PC-3 (cell line): ENCODE results near the gene LRRC8B. TPM values are rescaled to one million over a fixed set of nuclear protein-coding genes. Genes with fewer than 3 reads are reported as not detected.

ENCODE experiments used
- ATAC-seq: fragments of 200-7000 bp; cut with Tn5 transposase; 2 replicates; pipeline ENCODE4 v1.9.1; 2020; ENCODE audit warnings: mild to moderate bottlenecking, moderate library complexity
- BruUV-seq: library from RNA; stranded (reverse); fragments of 400-500 nt; replicated peaks from 2 replicates; lab custom pipeline; 2021; lab: Mats Ljungman, UMichigan
- CTCF ChIA-PET: fragments of 300-600 bp; sonication (Branson Sonifier 250); formaldehyde crosslinking; loops from one replicate; lab custom pipeline; 2022; ENCODE audit warnings: antibody characterized with exemption; lab: Charles Lee
- POLR2A ChIA-PET: fragments of 300-600 bp; sonication (Branson Sonifier 250); formaldehyde crosslinking; loops from one replicate; lab custom pipeline; 2022; ENCODE audit warnings: antibody characterized with exemption; ENCODE audit not compliant: unreplicated experiment; lab: Charles Lee
- DNase-seq: peaks from one replicate; pipeline ENCODE4 v3.0.0-alpha.2; 2015
- H2AFZ ChIP-seq: fragments of 300-600 bp; sonication (generic); 2 replicates; pipeline ENCODE4 v1.6.0; 2016; ENCODE audit warnings: antibody characterized with exemption, low read length
- H3F3A ChIP-seq: fragments of 300-600 bp; sonication (generic); one replicate; pipeline ENCODE4 v1.6.0; 2017; ENCODE audit warnings: antibody characterized with exemption, low read length, control low read depth, mild to moderate bottlenecking; ENCODE audit not compliant: unreplicated experiment
- H3K27ac ChIP-seq: fragments of 300-600 bp; sonication (generic); 2 replicates; pipeline ENCODE4 v1.5.1; 2016; ENCODE audit warnings: mild to moderate bottlenecking, low read length
- H3K27me3 ChIP-seq: fragments of 300-600 bp; sonication (generic); 2 replicates; pipeline ENCODE4 v1.6.1; 2016; ENCODE audit warnings: low read length, mixed read lengths
- H3K36me3 ChIP-seq: fragments of 300-600 bp; sonication (generic); 2 replicates; pipeline ENCODE4 v1.6.1; 2016; ENCODE audit warnings: low read depth, mixed run types, low read length, mixed read lengths
- H3K4me1 ChIP-seq: fragments of 300-600 bp; sonication (generic); 2 replicates; pipeline ENCODE4 v1.5.1; 2016; ENCODE audit warnings: low read length; ENCODE audit not compliant: insufficient read depth
- H3K4me2 ChIP-seq: fragments of 300-600 bp; sonication (generic); 2 replicates; pipeline ENCODE4 v1.6.0; 2016; ENCODE audit warnings: low read length
- H3K4me3 ChIP-seq: fragments of 300-600 bp; sonication (generic); 2 replicates; pipeline ENCODE4 v1.5.1; 2016; ENCODE audit warnings: mild to moderate bottlenecking, low read length, mixed read lengths
- H3K79me2 ChIP-seq: fragments of 300-600 bp; sonication (generic); 2 replicates; pipeline ENCODE4 v1.6.1; 2017; ENCODE audit warnings: low read length, mixed read lengths
- H3K9ac ChIP-seq: fragments of 300-600 bp; sonication (generic); 2 replicates; pipeline ENCODE4 v1.6.0; 2016; ENCODE audit warnings: mild to moderate bottlenecking, low read length
- H3K9me2 ChIP-seq: fragments of 300-600 bp; sonication (generic); replicated peaks from 2 replicates; pipeline ENCODE4 v1.6.1; 2016; ENCODE audit warnings: mixed run types, low read length, mixed read lengths
- H3K9me3 ChIP-seq: fragments of 300-600 bp; sonication (generic); 2 replicates; pipeline ENCODE4 v1.6.1; 2016; ENCODE audit warnings: low read length, mixed read lengths
- H4K20me1 ChIP-seq: fragments of 300-600 bp; sonication (generic); 2 replicates; pipeline ENCODE4 v1.6.1; 2016; ENCODE audit warnings: low read length, mixed read lengths
- EZH2 ChIP-seq: fragments of 300-600 bp; sonication (generic); IDR thresholded peaks from one replicate; pipeline ENCODE4 v1.6.1; 2017; ENCODE audit warnings: antibody characterized with exemption, mild to moderate bottlenecking, low read length; ENCODE audit not compliant: unreplicated experiment
- EZH2phosphoT487 ChIP-seq: fragments of 300-600 bp; sonication (generic); IDR thresholded peaks from 2 replicates; pipeline ENCODE4 v1.6.1; 2018; ENCODE audit warnings: mild to moderate bottlenecking, antibody characterized with exemption, low read length, borderline replicate concordance
- intact Hi-C: fragments of 100-400 bp; cut with micrococcal nuclease; formaldehyde crosslinking; loops from 2 replicates; pipeline ENCODE4 v1.9.0; 2023
- total RNA-seq: library from RNA; depleted of rRNA; stranded (reverse); fragments of >200 nt; gene quantifications from 2 replicates; pipeline ENCODE4 v1.2.3, GENCODE V29; 2014
- TF ChIP-seq, protein P1 (sequence below): fragments of 300-600 bp; sonication (generic); conservative IDR thresholded peaks from 2 replicates; pipeline ENCODE4 v1.5.1; 2017; ENCODE audit warnings: antibody characterized with exemption, low read depth, mild to moderate bottlenecking, low read length

LRRC8B gene
- total RNA-seq, 1 experiment from 2014 or later: 8.4 TPM

DNA sequence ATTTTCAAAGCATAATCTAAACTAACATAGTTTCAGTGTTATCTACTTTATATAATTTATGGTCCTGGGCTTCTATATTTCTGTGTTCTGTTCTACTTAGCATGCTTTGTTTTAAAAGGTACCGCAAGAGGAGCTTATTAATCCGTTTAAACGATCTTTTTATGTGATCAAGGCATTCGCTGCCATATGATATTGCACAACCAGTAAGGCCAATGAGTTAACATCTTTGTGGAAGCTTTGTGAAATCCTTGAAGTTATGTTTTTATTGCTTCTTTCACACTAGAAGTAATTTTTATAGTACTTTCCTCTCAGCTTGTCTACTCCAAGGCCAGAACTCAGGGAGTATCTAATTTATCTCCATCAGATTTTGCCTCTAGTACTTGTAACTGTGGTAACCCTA, 117.2 kb downstream of the LRRC8B start:
- TF ChIP-seq EZH2: no peak
- Histone ChIP-seq H3K4me1 (peaks cover 10% of the 10 kb centered on the region), H3K4me2 (no peak overlapping the region), H3F3A (peaks cover 3% of the 10 kb centered on the region), H3K27ac (no peak overlapping the region), H3K9me3 (no peaks in the 10 kb centered on the region; the same call in 1 of the 2 replicates), H3K9ac (no peak overlapping the region), H3K36me3 (no peaks in the 10 kb centered on the region), H3K79me2 (peaks cover 23% of the 10 kb centered on the region), H3K27me3 (no peaks in the 10 kb centered on the region), H2AFZ (no peak overlapping the region), H3K4me3 (no peak overlapping the region), H3K9me2 (no peaks in the 10 kb centered on the region), H4K20me1 (no peaks in the 10 kb centered on the region)
- DNase-seq: no peak
- BruUV-seq: no TSS peak
- ATAC-seq: no peak
- intact Hi-C loops: no loop called here
- CTCF ChIA-PET: no interaction called here
- POLR2A ChIA-PET: no interaction called here

DNA sequence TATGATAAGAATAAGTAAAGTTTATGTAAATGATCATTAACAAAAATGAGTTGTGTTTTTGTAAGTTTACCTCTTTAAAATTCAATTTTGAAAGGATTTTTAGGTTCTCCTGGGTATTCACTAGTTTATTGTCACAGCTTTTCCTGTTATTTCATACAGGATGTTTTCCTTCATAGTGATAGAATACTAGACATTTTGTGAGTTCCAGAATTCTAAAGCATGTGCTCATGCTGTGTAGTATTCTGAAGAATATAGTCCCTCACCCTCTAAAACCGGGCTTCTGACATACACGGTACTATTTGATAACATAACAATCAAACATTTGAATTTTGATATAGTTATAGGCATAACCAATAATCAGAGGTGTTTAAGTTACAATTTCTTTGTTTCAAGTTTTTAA, 118.9 kb downstream of the LRRC8B start:
- Histone ChIP-seq H3F3A (no peaks in the 10 kb centered on the region), H3K36me3 (no peaks in the 10 kb centered on the region), H3K9ac (no peak overlapping the region), H3K4me2 (no peak overlapping the region), H3K79me2 (peaks cover 8% of the 10 kb centered on the region), H2AFZ (no peak overlapping the region), H3K4me1 (no peaks in the 10 kb centered on the region), H3K9me2 (no peaks in the 10 kb centered on the region), H3K27me3 (no peaks in the 10 kb centered on the region), H3K9me3 (no peaks in the 10 kb centered on the region; the same call in 1 of the 2 replicates), H3K4me3 (no peak overlapping the region), H4K20me1 (no peaks in the 10 kb centered on the region), H3K27ac (no peak overlapping the region)
- no peak for ATAC-seq
- ChIA-PET POLR2A (no interaction called here), CTCF (no interaction called here)
- TF ChIP-seq EZH2 (no peak), EZH2phosphoT487 (no peak)
- TF ChIP-seq, protein P1, sequence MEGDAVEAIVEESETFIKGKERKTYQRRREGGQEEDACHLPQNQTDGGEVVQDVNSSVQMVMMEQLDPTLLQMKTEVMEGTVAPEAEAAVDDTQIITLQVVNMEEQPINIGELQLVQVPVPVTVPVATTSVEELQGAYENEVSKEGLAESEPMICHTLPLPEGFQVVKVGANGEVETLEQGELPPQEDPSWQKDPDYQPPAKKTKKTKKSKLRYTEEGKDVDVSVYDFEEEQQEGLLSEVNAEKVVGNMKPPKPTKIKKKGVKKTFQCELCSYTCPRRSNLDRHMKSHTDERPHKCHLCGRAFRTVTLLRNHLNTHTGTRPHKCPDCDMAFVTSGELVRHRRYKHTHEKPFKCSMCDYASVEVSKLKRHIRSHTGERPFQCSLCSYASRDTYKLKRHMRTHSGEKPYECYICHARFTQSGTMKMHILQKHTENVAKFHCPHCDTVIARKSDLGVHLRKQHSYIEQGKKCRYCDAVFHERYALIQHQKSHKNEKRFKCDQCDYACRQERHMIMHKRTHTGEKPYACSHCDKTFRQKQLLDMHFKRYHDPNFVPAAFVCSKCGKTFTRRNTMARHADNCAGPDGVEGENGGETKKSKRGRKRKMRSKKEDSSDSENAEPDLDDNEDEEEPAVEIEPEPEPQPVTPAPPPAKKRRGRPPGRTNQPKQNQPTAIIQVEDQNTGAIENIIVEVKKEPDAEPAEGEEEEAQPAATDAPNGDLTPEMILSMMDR: no peak
- no TSS peak for BruUV-seq
- intact Hi-C loops: no loop called here
- DNase-seq: no peak

DNA sequence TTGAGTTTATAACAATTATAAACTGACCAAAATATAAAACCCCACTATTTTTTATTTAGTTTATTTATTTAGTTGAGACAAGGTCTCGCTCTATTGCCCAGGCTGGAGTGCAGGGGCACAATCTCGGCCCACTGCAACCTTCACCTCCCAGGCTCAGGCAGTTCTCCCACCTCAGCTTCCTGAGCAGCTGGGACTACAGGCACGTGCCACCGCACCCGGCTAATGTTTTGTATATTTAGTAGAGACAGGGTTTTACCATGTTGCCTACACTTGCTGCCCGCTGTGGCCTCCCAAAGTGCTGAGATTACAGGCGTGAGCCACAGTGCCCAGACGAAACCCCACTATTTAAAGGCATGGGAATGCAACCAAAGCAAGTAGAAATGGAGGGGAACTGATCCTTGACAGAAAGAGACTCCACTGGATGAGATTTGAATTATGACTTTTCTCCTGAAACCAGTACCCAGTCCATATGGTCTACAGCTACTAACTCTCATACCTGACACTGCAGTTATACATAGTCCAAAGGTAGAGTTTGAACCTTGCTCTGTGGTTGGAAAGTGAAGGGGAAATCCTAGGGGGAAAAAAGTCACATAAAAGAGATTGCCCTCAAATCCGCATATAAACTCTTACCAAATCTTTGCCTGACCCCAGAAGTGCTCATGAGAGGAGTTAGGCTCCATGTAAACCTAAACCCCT, 119.6 kb downstream of the LRRC8B start:
- intact Hi-C loops: no loop called here
- POLR2A ChIA-PET: no interaction called here
- peaks cover 6% of the 10 kb centered on the region for H3K79me2 ChIP-seq

More for the DNA sequence above, 119.6 kb downstream of the LRRC8B start:
- Histone ChIP-seq H3K27me3 (no peaks in the 10 kb centered on the region), H3K9me3 (no peaks in the 10 kb centered on the region; the same call in 1 of the 2 replicates), H4K20me1 (no peaks in the 10 kb centered on the region), H3K4me3 (no peak overlapping the region), H3K9me2 (no peaks in the 10 kb centered on the region), H3K27ac (no peak overlapping the region), H3K9ac (no peak overlapping the region), H2AFZ (no peak overlapping the region), H3K4me2 (no peak overlapping the region), H3F3A (no peaks in the 10 kb centered on the region), H3K36me3 (no peaks in the 10 kb centered on the region), H3K4me1 (no peaks in the 10 kb centered on the region)
- no peak for TF ChIP-seq EZH2phosphoT487
- TF ChIP-seq EZH2: no peak
- TF ChIP-seq, protein P1: no peak
- no peak for ATAC-seq
- no TSS peak for BruUV-seq
- CTCF ChIA-PET: no interaction called here
- DNase-seq: no peak
